ENCODE results near the gene USP51.
"Not testable (repeated sequence)": the region's sequence is repeated elsewhere in the genome, so short reads cannot be mapped to it uniquely, and the experiment has no call there.

Gene USP51

GRCh38 chrX:55465108-55465507, 24.5 kb downstream of the USP51 start:
- not testable (repeated sequence) for DNase-seq (ENCODE audit: low read depth)

GRCh38 chrX:55464050-55464449, 25.6 kb downstream of the USP51 start:
- DNase-seq (ENCODE audit: low read depth): not testable (repeated sequence)

GRCh38 chrX:55459926-55460325, 29.7 kb downstream of the USP51 start:
- DNase-seq (ENCODE audit: low read depth): not testable (repeated sequence)

- DNase-seq (ENCODE audit: low read depth): not testable (repeated sequence)
These were observed 30.2 kb downstream of the USP51 start for GRCh38 chrX:55459426-55459825.

GRCh38 chrX:55455708-55456107, 33.9 kb downstream of the USP51 start:
- DNase-seq (ENCODE audit: low read depth): not testable (repeated sequence)

DNA sequence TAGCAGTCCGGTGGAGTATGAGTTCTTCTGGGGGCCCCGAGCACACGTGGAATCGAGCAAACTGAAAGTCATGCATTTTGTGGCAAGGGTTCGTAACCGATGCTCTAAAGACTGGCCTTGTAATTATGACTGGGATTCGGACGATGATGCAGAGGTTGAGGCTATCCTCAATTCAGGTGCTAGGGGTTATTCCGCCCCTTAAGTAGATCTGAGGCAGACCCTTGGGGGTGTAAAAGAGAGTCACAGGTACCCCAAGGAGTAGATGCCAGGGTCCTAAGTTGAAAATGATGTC, 36.9 kb downstream of the USP51 start:
- DNase-seq (ENCODE audit: low read depth): no peak

- DNase-seq (ENCODE audit: low read depth): no peak
These were observed 37.4 kb downstream of the USP51 start, which contains the start of gene MAGEH1 for GRCh38 chrX:55451990-55452832. TSS of gene MAGEH1 (plus strand) at chrX:55452127. CDS start at chrX:55452375, 248 bp downstream.

- DNase-seq (ENCODE audit: low read depth): no peak
These were observed 38.0 kb downstream of the USP51 start for GRCh38 chrX:55451626-55451989.

GRCh38 chrX:55451141-55451540, 38.5 kb downstream of the USP51 start:
- no peak for DNase-seq (ENCODE audit: low read depth)

GRCh38 chrX:55450259-55450658, 39.4 kb downstream of the USP51 start:
- DNase-seq (ENCODE audit: low read depth): no peak

- not testable (repeated sequence) for DNase-seq (ENCODE audit: low read depth)
These were observed 46.2 kb downstream of the USP51 start for GRCh38 chrX:55443468-55443867.

Measured in HS-27A (cell line).